Caco-2 (cell line): ENCODE results near the gene C11orf58. TPM values are rescaled to one million over a fixed set of nuclear protein-coding genes. Genes with fewer than 3 reads are reported as not detected.

Source experiments
- BruUV-seq: library from RNA; stranded (reverse); fragments of 400-500 nt; replicated peaks from 2 replicates; lab custom pipeline; 2021; lab: Mats Ljungman, UMichigan
- CTCF ChIA-PET: fragments of 300-600 bp; sonication (Branson Sonifier 250); formaldehyde crosslinking; loops from one replicate; lab custom pipeline; 2022; ENCODE audit warnings: antibody characterized with exemption; lab: Charles Lee
- POLR2A ChIA-PET: fragments of 300-600 bp; sonication (Branson Sonifier 250); formaldehyde crosslinking; loops from one replicate; lab custom pipeline; 2022; ENCODE audit warnings: antibody characterized with exemption; lab: Charles Lee
- DNase-seq, 2 experiments: peaks; one replicate each; pipeline versions ENCODE4 v3.0.0 to v3.0.0-alpha.2; 2020 to 2022
- H3K27me3 ChIP-seq: replicated peaks from 2 replicates; pipeline ENCODE4 v1.6.0; 2011; ENCODE audit warnings: low read length; ENCODE audit not compliant: control insufficient read depth, insufficient read depth
- H3K36me3 ChIP-seq: 2 replicates; pipeline ENCODE4 v1.5.1; 2011; ENCODE audit warnings: low read length; ENCODE audit not compliant: control insufficient read depth, insufficient read depth
- H3K4me1 ChIP-seq: fragments of 250-450 bp; sonication (Bioruptor Pico); 2 replicates; pipeline ENCODE4 v1.5.1; 2020; ENCODE audit warnings: mild to moderate bottlenecking
- H3K4me3 ChIP-seq: 2 replicates; pipeline ENCODE4 v1.5.1; 2011; ENCODE audit warnings: low read depth, mild to moderate bottlenecking, control low read depth, low read length
- H3K9me3 ChIP-seq: fragments of 250-450 bp; sonication (Bioruptor Pico); 2 replicates; pipeline ENCODE4 v1.5.1; 2020; ENCODE audit warnings: mild to moderate bottlenecking, moderate library complexity
- H3K27ac Mint-ChIP-seq: one replicate; pipeline ENCODE4 v1.8.0; 2022; ENCODE audit warnings: mixed read lengths; ENCODE audit not compliant: unreplicated experiment
- H3K27me3 Mint-ChIP-seq: one replicate; pipeline ENCODE4 v1.8.0; 2022; ENCODE audit warnings: mixed read lengths; ENCODE audit not compliant: insufficient read depth, unreplicated experiment
- H3K36me3 Mint-ChIP-seq: one replicate; pipeline ENCODE4 v1.8.0; 2022; ENCODE audit warnings: mild to moderate bottlenecking, mixed read lengths; ENCODE audit not compliant: insufficient read depth, unreplicated experiment
- H3K4me1 Mint-ChIP-seq: one replicate; pipeline ENCODE4 v1.8.0; 2022; ENCODE audit warnings: low read depth, mixed read lengths; ENCODE audit not compliant: unreplicated experiment
- H3K4me3 Mint-ChIP-seq: one replicate; pipeline ENCODE4 v1.8.0; 2022; ENCODE audit warnings: mild to moderate bottlenecking, moderate library complexity, mixed read lengths; ENCODE audit not compliant: unreplicated experiment
- H3K9me3 Mint-ChIP-seq: one replicate; pipeline ENCODE4 v1.8.0; 2022; ENCODE audit warnings: mixed read lengths; ENCODE audit not compliant: unreplicated experiment
- intact Hi-C: fragments of 100-400 bp; cut with micrococcal nuclease; formaldehyde crosslinking; loops from one replicate; pipeline ENCODE4 v1.10.0; 2022; ENCODE audit not compliant: unreplicated experiment
- total RNA-seq: library from RNA; stranded (reverse); gene quantifications from 2 replicates; pipeline ENCODE4 v1.2.3, GENCODE V29; 2022
- TF ChIP-seq, protein P1 (sequence below), 2 experiments: fragments of 200-600 bp in 1 of 2; IDR thresholded peaks; 1 replicate in 1 of 2; 2 replicates in 1 of 2; pipeline versions ENCODE4 v1.5.1 to v1.8.0; 2011 to 2022; ENCODE audit warnings: antibody characterized with exemption in 1 of 2, control low read depth in 1 of 2, inconsistent platforms in 1 of 2, low read depth in 1 of 2, low read length in 1 of 2, mild to moderate bottlenecking in 1 of 2, moderate library complexity in 1 of 2; ENCODE audit not compliant: insufficient read depth in 1 of 2, severe bottlenecking in 1 of 2, unreplicated experiment in 1 of 2

The C11orf58 gene
- total RNA-seq, 1 experiment from 2014 or later = 209 TPM

DNA sequence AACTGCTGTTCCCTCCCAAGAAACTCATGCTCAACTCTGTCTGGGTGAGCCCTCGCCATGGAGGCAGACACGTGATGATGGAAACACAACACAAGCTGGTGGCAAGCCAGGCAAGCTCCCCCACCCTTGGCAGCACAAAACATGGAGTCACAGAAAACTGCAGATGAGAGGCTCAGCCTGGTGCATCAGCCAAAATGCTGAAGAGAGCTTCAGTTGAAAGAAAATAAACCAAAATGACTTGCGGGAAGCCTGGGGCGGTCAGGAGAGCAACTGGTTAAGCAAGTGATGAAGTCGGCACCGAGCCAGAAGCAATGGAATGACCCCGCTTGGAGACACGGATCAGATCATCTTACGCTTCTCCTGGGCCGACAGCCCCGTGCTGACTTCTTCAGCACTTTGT, 68.3 kb downstream of the C11orf58 start:
- intact Hi-C loops = no loop called here
- Mint-ChIP-seq H3K27ac (no peak overlapping the region), H3K9me3 (no peaks in the 10 kb centered on the region), H3K4me3 (no peak overlapping the region), H3K27me3 (no peaks in the 10 kb centered on the region), H3K4me1 (no peaks in the 10 kb centered on the region), H3K36me3 (peaks cover 25% of the 10 kb centered on the region)
- ChIA-PET CTCF (no interaction called here), POLR2A (no interaction called here)
- BruUV-seq = no TSS peak
- H3K27me3 ChIP-seq = no peaks in the 10 kb centered on the region
- no peak overlapping the region for H3K4me3 ChIP-seq
- DNase-seq = no peak
- H3K9me3 ChIP-seq = no peaks in the 10 kb centered on the region
- no peaks in the 10 kb centered on the region for H3K4me1 ChIP-seq
- TF ChIP-seq, protein P1, sequence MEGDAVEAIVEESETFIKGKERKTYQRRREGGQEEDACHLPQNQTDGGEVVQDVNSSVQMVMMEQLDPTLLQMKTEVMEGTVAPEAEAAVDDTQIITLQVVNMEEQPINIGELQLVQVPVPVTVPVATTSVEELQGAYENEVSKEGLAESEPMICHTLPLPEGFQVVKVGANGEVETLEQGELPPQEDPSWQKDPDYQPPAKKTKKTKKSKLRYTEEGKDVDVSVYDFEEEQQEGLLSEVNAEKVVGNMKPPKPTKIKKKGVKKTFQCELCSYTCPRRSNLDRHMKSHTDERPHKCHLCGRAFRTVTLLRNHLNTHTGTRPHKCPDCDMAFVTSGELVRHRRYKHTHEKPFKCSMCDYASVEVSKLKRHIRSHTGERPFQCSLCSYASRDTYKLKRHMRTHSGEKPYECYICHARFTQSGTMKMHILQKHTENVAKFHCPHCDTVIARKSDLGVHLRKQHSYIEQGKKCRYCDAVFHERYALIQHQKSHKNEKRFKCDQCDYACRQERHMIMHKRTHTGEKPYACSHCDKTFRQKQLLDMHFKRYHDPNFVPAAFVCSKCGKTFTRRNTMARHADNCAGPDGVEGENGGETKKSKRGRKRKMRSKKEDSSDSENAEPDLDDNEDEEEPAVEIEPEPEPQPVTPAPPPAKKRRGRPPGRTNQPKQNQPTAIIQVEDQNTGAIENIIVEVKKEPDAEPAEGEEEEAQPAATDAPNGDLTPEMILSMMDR (IDR thresholded peaks at IDR 0.05; ENCODE audit: insufficient read depth in 1 of 2, low read depth in 1 of 2, low read length in 1 of 2, severe bottlenecking in 1 of 2, unreplicated experiment in 1 of 2) = no peak
- peaks cover 5% of the 10 kb centered on the region for H3K36me3 ChIP-seq

- H3K27me3 ChIP-seq = no peaks in the 10 kb centered on the region
- Mint-ChIP-seq H3K9me3 (no peaks in the 10 kb centered on the region), H3K27me3 (no peaks in the 10 kb centered on the region), H3K4me1 (no peaks in the 10 kb centered on the region), H3K27ac (no peak overlapping the region), H3K36me3 (peaks cover 25% of the 10 kb centered on the region), H3K4me3 (no peak overlapping the region)
- H3K9me3 ChIP-seq = no peaks in the 10 kb centered on the region
- peaks cover 1% of the 10 kb centered on the region; the same call in 1 of the 2 replicates for H3K4me1 ChIP-seq
- no TSS peak for BruUV-seq
- CTCF ChIA-PET = no interaction called here
- POLR2A ChIA-PET = no interaction called here
- TF ChIP-seq, protein P1 (IDR thresholded peaks at IDR 0.05; ENCODE audit: insufficient read depth in 1 of 2, low read depth in 1 of 2, low read length in 1 of 2, severe bottlenecking in 1 of 2, unreplicated experiment in 1 of 2) = no peak
- H3K4me3 ChIP-seq = no peak overlapping the region
- peaks cover 5% of the 10 kb centered on the region for H3K36me3 ChIP-seq
- DNase-seq = no peak
- intact Hi-C loops = no loop called here
Observed at GRCh38 chr11:16807306-16807705, 68.9 kb downstream of the C11orf58 start.
